DOHH2 (cell line): ENCODE results near the gene CACNA1F.

ENCODE experiments used
- H3F3A ChIP-seq: fragments of 200-600 bp; sonication (generic), shearing (Covaris generic); 2 replicates; pipeline ENCODE4 v1.6.0; 2016; ENCODE audit warnings: antibody characterized with exemption, mild to moderate bottlenecking; ENCODE audit not compliant: control insufficient read depth, insufficient read depth
- H3K27ac ChIP-seq: fragments of 200-600 bp; sonication (generic); 2 replicates; pipeline ENCODE4 v1.5.1; 2014; ENCODE audit warnings: low read depth, mild to moderate bottlenecking, low read length, moderate library complexity
- H3K27me3 ChIP-seq: fragments of 200-600 bp; sonication (generic); 2 replicates; pipeline ENCODE4 v1.6.1; 2014; ENCODE audit warnings: mild to moderate bottlenecking, low read length, mixed read lengths; ENCODE audit not compliant: control insufficient read depth
- H3K36me3 ChIP-seq: fragments of 200-600 bp; sonication (generic); 2 replicates; pipeline ENCODE4 v1.6.1; 2014; ENCODE audit warnings: mild to moderate bottlenecking, low read length, moderate library complexity, mixed read lengths; ENCODE audit not compliant: control insufficient read depth
- H3K4me1 ChIP-seq: fragments of 200-600 bp; sonication (generic); 2 replicates; pipeline ENCODE4 v1.6.1; 2014; ENCODE audit warnings: mild to moderate bottlenecking, low read length, mixed read lengths; ENCODE audit not compliant: control insufficient read depth
- H3K4me2 ChIP-seq: fragments of 200-600 bp; sonication (generic); 2 replicates; pipeline ENCODE4 v1.6.0; 2014; ENCODE audit warnings: mild to moderate bottlenecking, low read length, moderate library complexity
- H3K4me3 ChIP-seq: fragments of 200-600 bp; sonication (generic); 2 replicates; pipeline ENCODE4 v1.5.1; 2014; ENCODE audit warnings: mild to moderate bottlenecking, low read length, mixed read lengths
- H3K79me2 ChIP-seq: fragments of 200-600 bp; sonication (generic); 2 replicates; pipeline ENCODE4 v1.6.1; 2014; ENCODE audit warnings: mild to moderate bottlenecking, low read length, mixed read lengths; ENCODE audit not compliant: control insufficient read depth
- H3K9me2 ChIP-seq: fragments of 200-600 bp; sonication (generic); replicated peaks from 2 replicates; pipeline ENCODE4 v1.6.1; 2014; ENCODE audit warnings: mild to moderate bottlenecking, low read length, mixed read lengths; ENCODE audit not compliant: control insufficient read depth
- H3K9me3 ChIP-seq: fragments of 200-600 bp; sonication (generic); 2 replicates; pipeline ENCODE4 v1.6.1; 2014; ENCODE audit warnings: antibody characterized with exemption, low read length, mixed read lengths; ENCODE audit not compliant: control insufficient read depth, insufficient read depth
- H4K20me1 ChIP-seq: fragments of 200-600 bp; sonication (generic); 2 replicates; pipeline ENCODE4 v1.6.0; 2014; ENCODE audit warnings: low read depth, mild to moderate bottlenecking, antibody characterized with exemption, low read length, moderate library complexity; ENCODE audit not compliant: control insufficient read depth, insufficient read depth
- EZH2phosphoT487 ChIP-seq: fragments of 200-600 bp; sonication (generic); IDR thresholded peaks from 2 replicates; pipeline ENCODE4 v1.6.1; 2017; ENCODE audit warnings: borderline replicate concordance, mild to moderate bottlenecking, antibody characterized with exemption, low read length, moderate library complexity, mixed read lengths
- TF ChIP-seq, protein P1 (sequence below): fragments of 200-600 bp; sonication (generic); IDR thresholded peaks from one replicate; pipeline ENCODE4 v1.5.1; 2014; ENCODE audit warnings: antibody characterized with exemption, mild to moderate bottlenecking, low read depth, low read length; ENCODE audit not compliant: poor library complexity, severe bottlenecking

Gene CACNA1F

DNA sequence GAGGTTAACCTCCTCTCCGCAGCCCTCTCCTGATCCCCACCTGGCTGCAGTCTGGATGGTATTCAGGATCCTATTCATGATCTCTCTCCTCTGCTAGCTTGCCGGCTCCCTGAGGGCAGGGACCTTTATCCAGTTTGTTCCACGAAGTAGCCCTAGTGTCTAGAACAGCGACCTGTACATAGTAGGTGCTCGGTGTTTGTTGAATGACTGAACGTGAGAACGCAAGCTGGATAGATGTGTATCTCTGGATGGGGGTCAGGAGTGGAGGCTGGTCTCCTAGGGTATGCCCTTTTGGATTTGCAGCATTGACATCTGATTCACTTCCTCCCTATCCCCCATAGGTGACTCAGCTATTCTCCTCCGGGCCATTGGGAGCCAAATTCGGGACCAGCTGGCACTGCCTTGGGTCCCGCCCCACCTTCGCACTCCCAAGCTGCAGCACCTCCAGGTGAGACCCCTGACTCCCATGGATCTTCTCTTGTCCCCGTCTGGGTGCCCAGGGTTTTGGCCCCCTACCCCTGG lies 9.5 kb upstream of the CACNA1F start:
- no peaks in the 10 kb centered on the region for H3K9me3 ChIP-seq
- H3K9me2 ChIP-seq = no peaks in the 10 kb centered on the region
- no peaks in the 10 kb centered on the region for H3K36me3 ChIP-seq
- no peaks in the 10 kb centered on the region for H3F3A ChIP-seq
- no peak overlapping the region for H3K27ac ChIP-seq
- H3K4me2 ChIP-seq = no peak overlapping the region
- H4K20me1 ChIP-seq = no peaks in the 10 kb centered on the region
- H3K79me2 ChIP-seq = no peaks in the 10 kb centered on the region
- TF ChIP-seq, protein P1, sequence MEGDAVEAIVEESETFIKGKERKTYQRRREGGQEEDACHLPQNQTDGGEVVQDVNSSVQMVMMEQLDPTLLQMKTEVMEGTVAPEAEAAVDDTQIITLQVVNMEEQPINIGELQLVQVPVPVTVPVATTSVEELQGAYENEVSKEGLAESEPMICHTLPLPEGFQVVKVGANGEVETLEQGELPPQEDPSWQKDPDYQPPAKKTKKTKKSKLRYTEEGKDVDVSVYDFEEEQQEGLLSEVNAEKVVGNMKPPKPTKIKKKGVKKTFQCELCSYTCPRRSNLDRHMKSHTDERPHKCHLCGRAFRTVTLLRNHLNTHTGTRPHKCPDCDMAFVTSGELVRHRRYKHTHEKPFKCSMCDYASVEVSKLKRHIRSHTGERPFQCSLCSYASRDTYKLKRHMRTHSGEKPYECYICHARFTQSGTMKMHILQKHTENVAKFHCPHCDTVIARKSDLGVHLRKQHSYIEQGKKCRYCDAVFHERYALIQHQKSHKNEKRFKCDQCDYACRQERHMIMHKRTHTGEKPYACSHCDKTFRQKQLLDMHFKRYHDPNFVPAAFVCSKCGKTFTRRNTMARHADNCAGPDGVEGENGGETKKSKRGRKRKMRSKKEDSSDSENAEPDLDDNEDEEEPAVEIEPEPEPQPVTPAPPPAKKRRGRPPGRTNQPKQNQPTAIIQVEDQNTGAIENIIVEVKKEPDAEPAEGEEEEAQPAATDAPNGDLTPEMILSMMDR = no peak
- TF ChIP-seq EZH2phosphoT487 = no peak
- H3K4me1 ChIP-seq = no peaks in the 10 kb centered on the region
- H3K4me3 ChIP-seq = no peak overlapping the region
- no peaks in the 10 kb centered on the region for H3K27me3 ChIP-seq

DNA sequence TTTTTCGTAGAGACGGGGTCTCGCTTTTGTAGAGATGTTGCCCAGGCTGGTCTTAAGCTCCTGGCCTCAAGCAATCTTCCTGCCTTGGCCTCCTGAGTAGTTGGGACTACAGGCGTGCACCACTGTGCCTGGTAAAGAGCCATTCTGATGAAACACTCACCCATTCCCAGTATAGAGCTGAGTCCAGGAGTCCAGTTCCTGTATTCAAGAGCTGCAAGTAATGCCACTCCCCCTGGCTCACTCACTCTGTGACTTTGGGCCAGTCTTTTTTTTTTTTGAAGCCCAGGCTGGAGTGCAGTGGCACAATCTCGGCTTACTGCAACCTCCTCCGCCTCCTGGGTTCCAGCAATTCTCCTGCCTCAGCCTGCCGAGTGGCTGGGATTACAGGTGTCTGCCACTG lies 5.6 kb upstream of the CACNA1F start:
- Histone ChIP-seq H3K36me3 (no peaks in the 10 kb centered on the region), H3K4me1 (no peaks in the 10 kb centered on the region), H3K4me3 (no peak overlapping the region), H3K9me2 (no peaks in the 10 kb centered on the region), H3K79me2 (no peaks in the 10 kb centered on the region), H3F3A (no peaks in the 10 kb centered on the region), H3K27me3 (no peaks in the 10 kb centered on the region), H4K20me1 (no peaks in the 10 kb centered on the region), H3K4me2 (no peak overlapping the region), H3K27ac (no peak overlapping the region), H3K9me3 (no peaks in the 10 kb centered on the region)
- TF ChIP-seq EZH2phosphoT487 = no peak
- TF ChIP-seq, protein P1 = no peak

DNA sequence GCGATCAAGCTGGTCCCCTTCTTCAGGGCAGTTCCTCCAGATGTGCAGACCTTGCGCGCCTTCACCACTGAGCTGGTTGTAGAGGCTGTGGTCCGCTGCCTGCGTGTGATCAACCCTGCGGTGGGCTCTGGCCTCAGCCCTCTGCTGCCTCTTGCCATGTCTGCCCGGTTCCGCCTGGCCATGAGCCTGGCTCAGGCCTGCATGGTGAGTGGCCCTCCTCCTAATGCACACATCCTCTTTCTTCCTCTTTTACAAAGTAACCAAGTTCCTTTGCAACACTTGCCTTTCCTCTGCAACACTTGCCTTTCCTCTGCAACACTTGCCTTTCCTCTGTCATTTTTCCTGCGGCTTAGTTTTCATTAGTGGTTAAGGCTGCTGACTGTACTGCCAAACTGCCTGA lies 3.9 kb upstream of the CACNA1F start:
- no peaks in the 10 kb centered on the region for H3K4me1 ChIP-seq
- TF ChIP-seq, protein P1 = no peak
- no peak for TF ChIP-seq EZH2phosphoT487
- no peak overlapping the region for H3K4me2 ChIP-seq
- no peaks in the 10 kb centered on the region for H3K9me3 ChIP-seq
- no peaks in the 10 kb centered on the region for H3F3A ChIP-seq
- H3K9me2 ChIP-seq = no peaks in the 10 kb centered on the region
- H4K20me1 ChIP-seq = no peaks in the 10 kb centered on the region
- H3K79me2 ChIP-seq = no peaks in the 10 kb centered on the region
- no peak overlapping the region for H3K4me3 ChIP-seq
- no peaks in the 10 kb centered on the region for H3K36me3 ChIP-seq
- no peak overlapping the region for H3K27ac ChIP-seq
- no peaks in the 10 kb centered on the region for H3K27me3 ChIP-seq
